Keratinocyte (primary cell): ENCODE results near the gene NUMB.

Experiments used
- CTCF ChIP-seq, 3 experiments: IDR thresholded peaks in 1 of 3; conservative IDR thresholded peaks in 1 of 3; optimal IDR thresholded peaks in 1 of 3; 2 replicates in 2 of 3; 3 replicates in 1 of 3; pipeline versions ENCODE3 to v1.5.1; 2011; ENCODE audit warnings: low read length in 3 of 3, mild to moderate bottlenecking in 3 of 3, moderate library complexity in 2 of 3, control low read depth in 1 of 3, inconsistent platforms in 1 of 3; ENCODE audit not compliant: insufficient read depth in 2 of 3; ENCODE audit errors: extremely low read depth in 1 of 3
- EZH2 ChIP-seq: IDR thresholded peaks from one replicate; pipeline ENCODE4 v1.6.1; 2012; ENCODE audit warnings: inconsistent platforms, mild to moderate bottlenecking, low read length, moderate library complexity

- TF ChIP-seq CTCF (optimal IDR thresholded peaks at IDR 0.05 in 1 of 3, IDR thresholded peaks at IDR 0.05 in 1 of 3, conservative IDR thresholded peaks at IDR 0.05 in 1 of 3; ENCODE audit: extremely low read depth in 1 of 3, insufficient read depth in 2 of 3, low read length in 3 of 3) (no peak), EZH2 (no peak)
Observed at GRCh38 chr14:73246387-73247150, 211.8 kb downstream of the NUMB start.
